Fibroblast of lung (primary cell): ENCODE data around the gene ITIH1.

Experiments used
- EZH2 ChIP-seq: IDR thresholded peaks from 2 replicates; pipeline ENCODE4 v1.5.1; 2012; ENCODE audit warnings: low read length, control low read depth, mild to moderate bottlenecking; ENCODE audit errors: missing control alignments
- TF ChIP-seq, protein P1 (sequence below), 2 donors: IDR thresholded peaks in 1 of 2; conservative IDR thresholded peaks in 1 of 2; 1 replicate in 1 of 2; 2 replicates in 1 of 2; pipeline ENCODE4 v1.5.1; 2011 to 2012; ENCODE audit warnings: low read length in 2 of 2, control low read depth in 1 of 2, inconsistent platforms in 1 of 2, low read depth in 1 of 2, mild to moderate bottlenecking in 1 of 2

DNA sequence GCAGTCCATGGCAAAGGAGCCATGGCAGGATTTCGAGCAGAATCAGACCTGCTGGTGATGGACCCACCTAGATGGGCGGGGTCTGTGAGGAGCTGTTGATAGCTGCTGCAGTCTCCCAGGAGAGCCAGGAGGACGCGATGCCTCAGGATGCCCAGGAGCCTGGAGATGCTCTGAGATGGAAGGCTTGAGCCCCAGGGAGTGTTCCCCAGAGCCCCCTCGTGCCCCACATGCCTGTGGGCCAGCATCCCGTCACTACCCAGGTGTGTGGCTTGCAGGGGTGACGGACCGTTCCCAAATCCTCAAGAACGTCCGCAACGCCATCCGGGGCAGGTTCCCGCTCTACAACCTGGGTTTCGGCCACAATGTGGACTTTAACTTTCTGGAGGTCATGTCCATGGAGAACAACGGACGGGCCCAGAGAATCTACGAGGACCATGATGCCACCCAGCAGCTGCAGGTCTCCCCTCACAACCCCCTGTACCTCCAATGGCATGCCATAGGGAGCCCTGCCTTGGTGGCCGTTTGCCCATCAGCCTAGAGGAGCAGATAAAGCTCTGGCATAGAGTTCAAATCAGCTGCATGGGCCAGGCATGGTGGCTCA lies 6.7 kb downstream of the ITIH1 start:
- TF ChIP-seq, protein P1, sequence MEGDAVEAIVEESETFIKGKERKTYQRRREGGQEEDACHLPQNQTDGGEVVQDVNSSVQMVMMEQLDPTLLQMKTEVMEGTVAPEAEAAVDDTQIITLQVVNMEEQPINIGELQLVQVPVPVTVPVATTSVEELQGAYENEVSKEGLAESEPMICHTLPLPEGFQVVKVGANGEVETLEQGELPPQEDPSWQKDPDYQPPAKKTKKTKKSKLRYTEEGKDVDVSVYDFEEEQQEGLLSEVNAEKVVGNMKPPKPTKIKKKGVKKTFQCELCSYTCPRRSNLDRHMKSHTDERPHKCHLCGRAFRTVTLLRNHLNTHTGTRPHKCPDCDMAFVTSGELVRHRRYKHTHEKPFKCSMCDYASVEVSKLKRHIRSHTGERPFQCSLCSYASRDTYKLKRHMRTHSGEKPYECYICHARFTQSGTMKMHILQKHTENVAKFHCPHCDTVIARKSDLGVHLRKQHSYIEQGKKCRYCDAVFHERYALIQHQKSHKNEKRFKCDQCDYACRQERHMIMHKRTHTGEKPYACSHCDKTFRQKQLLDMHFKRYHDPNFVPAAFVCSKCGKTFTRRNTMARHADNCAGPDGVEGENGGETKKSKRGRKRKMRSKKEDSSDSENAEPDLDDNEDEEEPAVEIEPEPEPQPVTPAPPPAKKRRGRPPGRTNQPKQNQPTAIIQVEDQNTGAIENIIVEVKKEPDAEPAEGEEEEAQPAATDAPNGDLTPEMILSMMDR (conservative IDR thresholded peaks at IDR 0.05 in 1 of 2, IDR thresholded peaks at IDR 0.05 in 1 of 2; ENCODE audit: low read depth in 1 of 2, low read length in 2 of 2), result no peak
- TF ChIP-seq EZH2, result no peak
